HG02642 (cell line): ENCODE data around the gene PDSS1.

Experiments used
- ATAC-seq: cut with Tn5 transposase; IDR thresholded peaks from one replicate; pipeline ENCODE4 v1.9.1; 2021; ENCODE audit warnings: mild to moderate bottlenecking; ENCODE audit not compliant: unreplicated experiment, poor library complexity

The PDSS1 gene

GRCh38 chr10:26790221-26790995 is 92.9 kb downstream of the PDSS1 start:
- no peak for ATAC-seq

DNA sequence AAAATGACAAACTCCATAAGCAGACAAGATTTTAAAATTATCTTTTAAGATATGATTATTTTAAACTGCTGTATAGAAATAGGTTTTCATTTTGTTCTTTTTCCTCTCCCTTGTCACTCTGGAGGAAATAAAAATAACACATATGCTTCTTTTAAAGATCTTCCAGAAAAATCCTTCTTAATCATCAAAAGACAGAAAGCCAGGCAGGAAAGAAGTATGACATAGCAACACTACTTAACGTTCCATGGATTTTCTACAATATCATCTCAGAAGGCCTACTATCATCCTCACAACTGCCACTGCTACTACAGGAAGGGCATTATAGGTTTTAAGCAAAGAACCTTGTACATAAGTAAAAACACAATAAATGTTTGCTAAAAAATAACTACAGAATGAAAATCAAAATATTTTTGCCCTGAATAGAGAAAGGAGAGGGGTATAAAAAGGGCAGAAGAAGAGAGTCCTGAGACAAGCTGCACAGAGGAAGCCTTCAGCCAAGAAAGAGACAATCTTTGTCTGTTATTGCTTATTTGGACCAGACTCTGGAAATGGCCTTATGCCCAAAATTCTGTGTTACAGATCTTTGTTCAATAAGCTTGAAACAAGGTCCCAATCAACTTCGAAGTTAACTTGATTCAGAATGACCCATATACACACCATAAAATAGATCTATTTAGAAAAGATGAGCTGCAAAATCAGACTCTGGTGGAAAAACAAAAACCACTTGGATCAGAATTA is 95.4 kb downstream of the PDSS1 start:
- no peak for ATAC-seq
